HG02763 (cell line): ENCODE measurements around the gene CA9.

ENCODE experiments used
- ATAC-seq: cut with Tn5 transposase; IDR thresholded peaks from one replicate; pipeline ENCODE4 v1.9.1; 2021; ENCODE audit warnings: mild to moderate bottlenecking, moderate library complexity; ENCODE audit not compliant: unreplicated experiment

CA9 gene

DNA sequence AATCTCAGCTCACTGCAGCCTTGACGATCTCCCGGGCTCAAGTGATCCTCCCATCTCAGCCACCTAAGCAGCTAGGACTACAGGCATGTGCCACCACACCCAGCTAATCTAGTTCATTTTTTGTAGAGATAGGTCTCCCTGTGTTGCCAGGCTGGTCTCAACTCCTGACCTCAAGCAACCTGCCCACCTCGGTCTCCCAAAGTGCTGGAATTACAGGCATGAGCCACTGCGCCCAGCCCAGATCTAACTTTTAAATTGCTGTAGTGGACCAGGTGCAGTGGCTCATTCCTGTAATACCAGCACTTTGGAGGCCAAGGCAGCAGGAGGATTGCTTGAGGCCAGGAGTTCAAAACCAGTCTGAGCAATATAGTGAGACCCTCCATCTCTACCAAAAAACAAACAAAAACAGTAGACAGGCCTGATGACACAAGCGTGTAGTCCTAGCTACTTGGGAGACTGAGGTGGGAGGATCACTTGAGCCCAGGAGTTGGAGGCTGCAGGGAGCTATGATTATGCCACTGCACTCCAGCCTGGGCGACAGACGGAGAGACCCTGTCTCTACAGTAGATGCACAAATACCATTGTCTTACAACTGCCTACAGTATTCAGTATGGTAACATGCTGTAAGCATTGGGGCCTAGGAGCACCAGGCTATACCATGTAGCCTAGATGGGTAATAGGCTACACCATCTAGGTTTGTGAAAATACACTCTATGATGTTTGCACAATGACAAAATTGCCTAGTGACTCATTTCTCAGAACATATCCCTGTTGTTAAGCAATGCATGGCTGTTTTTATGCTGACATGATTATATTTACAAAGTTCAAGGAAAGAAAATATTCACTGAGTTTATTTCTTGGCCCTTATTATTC lies 21.5 kb upstream of the CA9 start:
- no peak for ATAC-seq

DNA sequence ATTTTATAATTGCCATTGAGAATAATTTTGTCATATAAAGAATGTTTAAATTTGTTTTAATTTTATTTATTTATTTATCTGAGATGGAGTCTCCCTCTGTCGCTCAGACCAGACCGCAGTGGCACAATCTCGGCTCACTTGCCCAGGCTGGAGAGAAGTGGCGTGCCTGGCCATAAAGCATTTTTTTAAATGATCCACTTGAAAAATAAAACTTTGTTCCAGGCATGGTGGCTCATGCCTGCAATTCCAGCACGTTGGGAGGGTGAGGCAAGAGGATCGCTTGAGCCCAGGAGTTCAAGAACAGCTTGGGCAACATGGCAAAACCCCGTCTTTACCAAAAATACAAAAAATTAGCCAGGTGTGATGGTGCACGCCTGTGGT lies 20.9 kb upstream of the CA9 start:
- ATAC-seq: no peak

DNA sequence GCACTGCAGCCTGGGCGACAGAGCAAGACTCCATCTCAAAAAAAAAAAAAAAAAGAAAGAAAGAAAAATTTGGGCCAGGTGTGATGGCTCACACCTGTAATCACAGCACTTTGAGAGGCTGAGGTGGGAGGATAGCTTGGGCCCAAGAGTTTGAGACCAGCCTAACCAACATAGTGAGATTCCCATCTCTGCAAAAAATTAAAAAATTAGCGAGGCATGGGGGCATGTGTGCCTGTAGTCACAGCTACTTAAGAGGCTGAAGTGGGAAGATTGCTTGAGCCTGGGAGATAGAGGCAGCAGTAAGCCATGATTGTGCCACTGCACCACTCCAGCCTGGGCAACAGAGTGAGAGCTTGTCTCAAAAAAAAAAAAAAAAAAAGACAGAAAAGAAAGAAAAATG lies 20.1 kb upstream of the CA9 start:
- no peak for ATAC-seq

DNA sequence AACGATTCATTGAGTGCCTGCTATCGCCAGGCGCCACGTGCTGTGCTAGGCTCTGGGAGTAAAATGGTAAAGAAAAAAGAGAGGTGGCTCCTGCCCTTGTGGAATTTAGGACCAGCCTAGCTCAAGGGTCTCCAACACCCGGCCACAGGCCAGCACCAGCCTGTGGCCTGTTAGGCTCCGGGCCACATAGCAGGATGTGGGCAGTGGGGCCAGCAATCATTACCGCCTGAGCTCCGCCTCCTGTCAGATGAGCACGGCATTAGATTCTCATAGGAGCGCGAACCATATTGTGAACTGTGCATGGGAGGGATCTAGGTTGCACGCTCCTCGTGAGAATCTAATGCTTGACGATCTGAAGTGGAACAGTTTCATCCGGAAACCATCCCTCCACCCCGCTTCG lies 17.4 kb upstream of the CA9 start:
- ATAC-seq: no peak

DNA sequence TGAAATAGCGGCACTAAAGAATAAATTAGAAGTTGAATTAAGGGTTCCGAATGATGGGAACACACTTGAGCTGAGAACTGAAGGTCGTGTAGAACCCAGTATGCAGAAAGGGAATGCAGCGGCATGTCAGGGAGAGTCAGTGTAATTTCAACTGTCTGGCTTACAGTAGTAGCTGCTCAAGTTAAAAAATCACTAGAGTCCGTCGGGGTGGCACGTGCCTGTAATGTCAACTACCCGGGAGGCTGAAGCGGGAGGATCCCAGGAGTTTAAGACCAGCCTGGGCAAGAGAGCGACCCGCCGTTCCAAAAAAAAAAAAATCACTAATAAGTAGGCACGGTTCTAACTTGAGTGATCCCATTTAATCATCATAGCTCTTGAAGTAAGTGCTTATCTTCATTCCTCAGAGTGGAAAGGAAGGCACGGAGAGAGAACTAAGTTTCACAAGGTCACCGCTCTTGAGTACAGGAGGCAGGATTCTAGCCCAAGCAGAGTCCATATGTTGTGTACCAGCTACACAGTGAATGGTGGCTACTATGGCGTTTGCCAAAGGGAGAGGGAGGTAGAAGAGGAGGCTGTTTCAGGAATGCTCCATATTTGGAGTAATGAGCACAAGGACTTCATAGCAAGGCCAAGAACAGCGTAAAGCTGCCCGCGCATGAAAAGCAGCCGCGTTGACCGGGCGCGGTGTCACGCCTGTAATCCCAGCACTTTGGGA lies 16.7 kb upstream of the CA9 start:
- ATAC-seq: no peak

DNA sequence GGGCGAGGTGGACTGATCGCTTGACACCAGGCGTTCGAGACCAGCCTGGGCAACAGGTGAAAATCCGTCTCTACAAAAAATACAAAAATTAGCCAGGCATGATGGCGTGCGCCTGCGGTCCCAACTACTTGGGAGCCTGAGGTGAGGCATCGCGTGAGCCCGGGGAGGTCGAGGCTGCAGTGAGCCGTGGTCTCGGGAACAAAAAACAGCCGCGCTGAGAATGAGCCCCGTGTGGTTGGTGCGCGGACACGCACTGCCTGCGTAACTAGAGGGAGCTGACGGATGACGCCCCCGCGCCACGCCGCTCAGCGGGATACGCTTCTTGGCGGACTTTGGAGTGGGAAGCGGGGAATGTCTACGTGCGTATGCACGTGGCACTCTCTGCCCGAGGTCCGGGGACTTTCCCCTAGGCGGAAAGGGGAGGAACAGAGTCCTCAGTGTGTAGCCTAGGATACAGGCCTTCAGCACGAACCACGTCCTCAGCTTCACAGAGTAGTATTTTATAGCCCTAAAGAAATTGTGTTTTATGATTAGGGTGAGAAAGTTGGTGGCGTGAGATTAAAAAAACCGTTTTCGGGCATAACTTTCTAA lies 16.1 kb upstream of the CA9 start, which contains the start of gene RMRP:
Gene RMRP (minus strand): TSS at position 474 of the 591 bp plus-strand sequence.
- peak; percentile 87 for ATAC-seq

- peak; percentile 60 for ATAC-seq
These were observed 15.4 kb upstream of the CA9 start, which contains the start of gene CCDC107 for GRCh38 chr9:35658137-35658967. CCDC107 (plus strand) TSS chr9:35658292; CDS start chr9:35658380, 88 bp downstream.

- ATAC-seq: no peak
These were observed 14.8 kb upstream of the CA9 start for GRCh38 chr9:35658968-35659220.

GRCh38 chr9:35659340-35659739 lies 14.4 kb upstream of the CA9 start:
- no peak for ATAC-seq

GRCh38 chr9:35660966-35661415 lies 12.7 kb upstream of the CA9 start:
- ATAC-seq: no peak

DNA sequence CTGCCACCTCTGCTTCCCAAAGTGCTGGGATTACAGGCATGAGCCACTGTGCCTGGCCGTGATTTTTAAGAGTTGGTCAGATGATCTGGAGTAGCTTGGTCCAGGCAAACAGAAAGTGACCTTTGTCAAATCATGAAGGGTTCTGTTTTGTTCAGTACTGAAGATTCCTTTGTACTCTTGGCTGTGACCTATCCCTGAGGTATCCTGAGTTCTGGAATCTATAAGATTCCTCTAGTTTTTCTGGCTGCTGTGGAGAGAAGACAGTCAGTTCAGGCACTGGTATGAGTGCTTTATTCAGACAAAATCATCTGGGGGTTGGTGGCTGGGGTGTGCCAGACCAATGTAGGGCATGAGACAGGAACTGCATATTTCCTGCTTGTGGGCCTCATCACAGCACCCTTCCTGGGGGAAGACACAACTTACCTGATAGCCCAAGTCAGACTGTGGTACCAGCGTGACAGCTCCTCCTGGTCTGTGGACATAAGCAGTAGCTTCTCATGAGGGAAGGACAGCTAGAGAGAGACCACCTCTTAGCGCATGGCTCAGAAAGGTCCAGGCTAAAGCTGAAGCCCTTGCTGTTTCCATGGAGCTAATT lies 11.9 kb upstream of the CA9 start:
- no peak for ATAC-seq

GRCh38 chr9:35662437-35662836 lies 11.3 kb upstream of the CA9 start:
- no peak for ATAC-seq

DNA sequence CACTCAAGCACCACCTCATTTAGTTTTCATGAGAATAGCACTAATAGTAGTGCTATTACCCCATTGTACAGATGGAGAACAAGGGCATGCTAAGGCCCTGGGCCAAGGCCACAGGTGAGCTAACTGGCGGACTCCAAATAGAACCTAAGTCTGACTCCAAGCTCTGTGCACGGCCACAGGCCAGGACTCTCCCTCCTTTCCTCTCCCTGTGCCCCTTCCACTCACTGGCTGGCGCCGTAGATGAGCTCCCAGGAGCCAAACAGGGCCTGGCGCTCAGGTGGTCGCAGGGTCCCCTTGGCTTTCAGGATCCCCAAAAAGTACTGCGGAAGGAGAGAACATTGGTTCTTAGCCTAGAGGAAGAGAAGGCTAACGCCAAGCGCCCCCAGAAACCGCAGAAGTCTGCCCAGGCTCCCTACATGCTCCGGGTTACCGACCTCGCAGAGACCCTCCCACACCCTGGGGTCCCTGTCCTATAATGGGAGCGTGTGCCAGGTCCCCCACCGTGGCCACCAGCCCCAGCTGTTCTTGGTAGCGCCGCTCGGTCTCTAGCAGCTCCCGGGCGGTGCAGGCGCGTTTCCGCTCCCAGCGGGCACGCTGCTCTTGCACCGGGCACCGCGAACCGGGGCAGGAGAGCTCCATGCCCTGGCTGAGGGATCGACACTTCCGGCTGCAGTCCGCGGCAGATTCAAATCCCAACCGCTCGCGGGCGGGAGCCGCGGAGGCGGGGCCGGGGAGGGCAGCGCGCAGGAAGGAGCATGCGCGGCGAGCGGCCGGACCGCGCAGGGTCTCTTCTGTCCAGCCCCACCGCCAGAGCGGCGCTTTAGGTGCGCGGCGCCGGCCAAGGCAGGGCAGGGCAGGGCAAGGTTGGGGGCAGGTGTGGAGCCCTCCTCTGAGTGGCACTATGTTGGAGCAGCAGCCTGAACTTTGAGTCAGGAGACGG lies 8.9 kb upstream of the CA9 start, which contains the start of gene ARHGEF39:
Gene ARHGEF39 (minus strand): TSS at position 665 of the 940 bp plus-strand sequence. CDS start 26 bp downstream, at position 639.
- ATAC-seq: peak; percentile 83

- no peak for ATAC-seq
These were observed 8.3 kb upstream of the CA9 start for GRCh38 chr9:35665471-35665818.

DNA sequence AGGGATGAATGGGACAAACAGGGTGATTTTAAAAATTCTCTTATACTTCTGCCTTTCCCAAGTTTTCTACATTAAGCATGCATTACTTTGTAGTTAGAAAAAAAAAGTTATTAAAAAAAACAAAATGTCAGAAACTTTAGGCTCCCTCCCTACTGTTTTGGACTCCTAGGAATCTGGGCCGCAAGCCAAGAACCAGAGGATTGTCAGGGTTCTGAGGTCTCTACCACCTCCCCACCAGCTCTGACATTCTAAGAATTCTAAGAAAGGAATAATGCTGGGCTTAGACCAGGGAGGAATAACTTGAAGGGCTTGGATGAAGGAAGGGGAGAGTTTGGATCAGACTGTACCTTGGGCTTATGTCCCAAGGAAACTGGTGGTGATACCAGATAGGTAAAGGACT lies 7.7 kb upstream of the CA9 start:
- ATAC-seq: no peak

DNA sequence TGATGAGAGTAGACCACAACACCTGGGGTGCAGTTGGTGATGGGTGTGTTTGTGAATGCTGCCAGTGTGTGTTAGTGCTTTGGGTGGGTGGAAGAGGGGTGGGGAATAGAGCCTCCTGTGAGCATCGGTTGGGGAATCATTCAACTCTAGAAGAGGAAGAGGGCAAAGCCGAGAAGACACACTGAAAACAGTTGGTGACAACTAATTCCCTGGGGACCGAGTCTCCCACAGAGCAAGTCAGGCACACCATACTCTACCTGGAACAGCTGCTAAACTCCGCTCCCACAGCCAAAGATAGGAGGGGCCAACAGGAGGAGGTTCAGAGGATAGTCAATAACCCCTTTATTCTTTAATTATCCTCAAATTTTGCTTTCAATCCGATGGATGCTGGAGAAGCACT lies 7.2 kb upstream of the CA9 start:
- no peak for ATAC-seq

DNA sequence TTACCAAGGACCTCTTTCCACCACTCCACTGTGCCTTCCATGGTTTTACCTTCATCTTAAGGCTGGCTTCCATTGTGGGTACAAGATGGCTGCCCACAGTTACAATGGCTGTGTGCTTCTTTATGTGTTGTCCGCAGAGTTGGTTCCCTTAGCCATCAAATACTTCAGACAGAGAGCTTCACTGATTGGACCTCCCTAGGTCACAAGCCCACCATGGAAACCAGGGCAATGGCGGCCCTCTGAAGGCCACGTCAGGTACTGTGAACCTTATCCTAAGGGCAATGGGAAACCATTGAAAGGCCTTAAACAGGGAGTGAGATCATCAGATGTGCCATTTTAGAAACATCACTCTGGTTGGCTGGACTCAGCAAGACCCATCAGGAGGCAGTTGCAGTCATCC lies 5.8 kb upstream of the CA9 start:
- ATAC-seq: no peak

DNA sequence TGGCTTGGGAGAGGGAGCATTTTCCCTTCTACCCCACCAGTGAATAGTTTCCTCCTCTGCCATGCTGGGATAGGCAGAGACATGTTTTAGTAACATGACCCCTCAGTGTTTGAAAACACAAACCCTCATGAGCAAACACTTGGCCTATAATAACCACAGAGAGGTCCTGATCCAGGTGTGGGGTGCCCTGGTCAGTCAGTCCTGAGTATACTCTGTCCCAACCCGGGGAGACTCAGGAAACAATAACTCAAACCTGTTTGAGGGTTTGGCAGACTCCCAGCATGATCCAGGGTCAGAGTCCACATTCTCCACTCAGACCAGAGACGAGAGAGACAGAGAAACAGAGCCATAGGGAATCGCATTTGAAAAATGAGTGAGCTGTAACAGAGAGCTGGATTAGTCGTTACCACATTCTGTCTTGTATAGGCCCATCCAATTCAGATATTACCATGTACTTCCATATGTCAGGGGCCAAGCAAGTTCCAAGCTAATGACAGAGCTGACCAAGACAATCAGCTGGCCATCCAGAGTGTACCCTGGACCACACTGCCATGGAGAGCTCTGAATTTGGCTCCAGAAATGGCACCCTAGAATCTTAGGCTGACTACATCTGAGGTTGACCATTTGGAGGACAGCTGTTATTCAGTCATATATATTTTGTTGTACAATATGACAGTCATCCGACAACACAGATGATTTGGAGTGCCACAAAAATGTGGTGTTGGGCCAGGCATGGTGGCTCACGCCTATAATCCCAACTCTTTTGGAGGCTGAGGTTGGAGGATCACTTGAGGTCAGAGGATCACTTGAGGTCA lies 4.2 kb upstream of the CA9 start:
- ATAC-seq: no peak

DNA sequence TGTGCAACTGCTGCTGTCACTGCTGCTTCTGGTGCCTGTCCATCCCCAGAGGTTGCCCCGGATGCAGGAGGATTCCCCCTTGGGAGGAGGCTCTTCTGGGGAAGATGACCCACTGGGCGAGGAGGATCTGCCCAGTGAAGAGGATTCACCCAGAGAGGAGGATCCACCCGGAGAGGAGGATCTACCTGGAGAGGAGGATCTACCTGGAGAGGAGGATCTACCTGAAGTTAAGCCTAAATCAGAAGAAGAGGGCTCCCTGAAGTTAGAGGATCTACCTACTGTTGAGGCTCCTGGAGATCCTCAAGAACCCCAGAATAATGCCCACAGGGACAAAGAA lies 265 bp downstream of the CA9 start:
- ATAC-seq: no peak
